OCI-LY3 (cell line): ENCODE measurements around the gene ERC1.

Source experiments
- EZH2phosphoT487 ChIP-seq: fragments of 200-600 bp; shearing (Covaris generic); IDR thresholded peaks from 2 replicates; pipeline ENCODE4 v1.6.1; 2018; ENCODE audit warnings: antibody characterized with exemption, mixed run types, low read depth
- TF ChIP-seq, protein P1 (sequence below): fragments of 200-600, 300-600 bp; sonication (generic); IDR thresholded peaks from 2 replicates; pipeline ENCODE4 v1.5.1; 2014; ENCODE audit warnings: antibody characterized with exemption, low read length, low read depth

DNA sequence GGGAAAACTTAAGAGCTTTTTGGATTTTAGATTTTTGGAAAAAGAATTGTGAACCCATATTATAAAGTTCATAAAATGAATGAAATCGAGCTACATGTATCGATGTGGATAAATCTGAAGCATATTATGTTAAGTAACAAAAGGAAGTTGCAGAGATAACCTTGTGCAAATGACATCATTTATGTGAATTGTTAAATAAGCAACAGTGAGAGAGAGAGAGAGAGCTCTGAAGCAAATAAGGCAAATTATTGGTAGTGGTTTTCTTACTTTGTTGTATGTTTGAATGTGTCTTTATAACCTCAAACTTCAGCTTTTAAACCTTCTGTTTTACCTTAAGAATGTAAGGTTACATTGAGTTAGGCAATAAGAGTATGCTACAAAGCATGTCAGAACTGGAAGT lies 78.8 kb downstream of the ERC1 start:
- TF ChIP-seq, protein P1, sequence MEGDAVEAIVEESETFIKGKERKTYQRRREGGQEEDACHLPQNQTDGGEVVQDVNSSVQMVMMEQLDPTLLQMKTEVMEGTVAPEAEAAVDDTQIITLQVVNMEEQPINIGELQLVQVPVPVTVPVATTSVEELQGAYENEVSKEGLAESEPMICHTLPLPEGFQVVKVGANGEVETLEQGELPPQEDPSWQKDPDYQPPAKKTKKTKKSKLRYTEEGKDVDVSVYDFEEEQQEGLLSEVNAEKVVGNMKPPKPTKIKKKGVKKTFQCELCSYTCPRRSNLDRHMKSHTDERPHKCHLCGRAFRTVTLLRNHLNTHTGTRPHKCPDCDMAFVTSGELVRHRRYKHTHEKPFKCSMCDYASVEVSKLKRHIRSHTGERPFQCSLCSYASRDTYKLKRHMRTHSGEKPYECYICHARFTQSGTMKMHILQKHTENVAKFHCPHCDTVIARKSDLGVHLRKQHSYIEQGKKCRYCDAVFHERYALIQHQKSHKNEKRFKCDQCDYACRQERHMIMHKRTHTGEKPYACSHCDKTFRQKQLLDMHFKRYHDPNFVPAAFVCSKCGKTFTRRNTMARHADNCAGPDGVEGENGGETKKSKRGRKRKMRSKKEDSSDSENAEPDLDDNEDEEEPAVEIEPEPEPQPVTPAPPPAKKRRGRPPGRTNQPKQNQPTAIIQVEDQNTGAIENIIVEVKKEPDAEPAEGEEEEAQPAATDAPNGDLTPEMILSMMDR = no peak
- no peak for TF ChIP-seq EZH2phosphoT487
